ENCODE measurements around the gene CABLES2. TPM values are rescaled to one million over a fixed set of nuclear protein-coding genes. Genes with fewer than 3 reads are reported as not detected.
A peak's percentile ranks its signal among the peaks of the same experiment; 100 is the strongest.

The CABLES2 gene
- polyA plus RNA-seq, 2 of the 4 experiments (the other 2 are of a cell fraction): 3.9 to 7.7 TPM

- ATAC-seq (no peak), DNase-seq (ENCODE audit: low read depth in 1 of 2, low spot score in 1 of 2) (no peak), FAIRE-seq (no peak)
- H3K27ac ChIP-seq: no peak overlapping the region
- POLR2A ChIA-PET: no interaction called here
- 80% methylated on average over 29 of the region's 30 CpGs for WGBS (ENCODE audit: missing lambda C conversion rate)
- CTCF ChIA-PET: interaction anchor here (0.9 to 2.8 kb wide), 7 partner anchors 11 to 162 kb away, joined by 3 to 10 read pairs (median 3); no protein-coding TSS in a partner anchor
- H3K9me3 ChIP-seq: no peaks in the 10 kb centered on the region
- TF ChIP-seq TFCP2L1 (CRISPR knock-in tag; IDR thresholded peaks at IDR 0.05): no peak
- TF ChIP-seq FOSB (CRISPR knock-in tag; IDR thresholded peaks at IDR 0.05): no peak
- no peak for TF ChIP-seq EP300 (IDR thresholded peaks at IDR 0.05)
- no peak for TF ChIP-seq CBX2 (IDR thresholded peaks at IDR 0.05; ENCODE audit: borderline replicate concordance, low read depth)
- TF ChIP-seq RCOR1 (IDR thresholded peaks at IDR 0.05; ENCODE audit: low read depth, low read length): no peak
- TF ChIP-seq FOXS1 (CRISPR knock-in tag; IDR thresholded peaks at IDR 0.05): no peak
- H3K4me1 ChIP-seq: no peaks in the 10 kb centered on the region
- H3K4me2 ChIP-seq: no peak overlapping the region
- H3K4me3 ChIP-seq: no peak overlapping the region
These were observed 48.0 kb upstream of the CABLES2 start for GRCh38 chr20:62454904-62455636.

- ATAC-seq (no peak), FAIRE-seq (no peak), DNase-seq (ENCODE audit: low read depth in 1 of 2, low spot score in 1 of 2) (no peak)
- POLR2A ChIA-PET: no interaction called here
- no peak overlapping the region for H3K27ac ChIP-seq
- no peaks in the 10 kb centered on the region for H3K4me1 ChIP-seq
- no peak overlapping the region for H3K4me2 ChIP-seq
- no peak for TF ChIP-seq SREBF2 (IDR thresholded peaks at IDR 0.05)
- no peak for TF ChIP-seq CEBPB (IDR thresholded peaks at IDR 0.05)
- no peak for TF ChIP-seq PBX3 (IDR thresholded peaks at IDR 0.05)
- no peak for TF ChIP-seq NR3C1 (IDR thresholded peaks at IDR 0.05)
- TF ChIP-seq ESRRA (IDR thresholded peaks at IDR 0.05; ENCODE audit: borderline replicate concordance, low read length): no peak
- no peak for TF ChIP-seq RAD21 (conservative IDR thresholded peaks at IDR 0.05 in 1 of 2, IDR thresholded peaks at IDR 0.05 in 1 of 2)
- no peak for TF ChIP-seq GATA3 (IDR thresholded peaks at IDR 0.05; ENCODE audit: borderline replicate concordance)
- no peak for TF ChIP-seq RNF2 (IDR thresholded peaks at IDR 0.05; ENCODE audit: borderline replicate concordance, low read depth)
- no peak for TF ChIP-seq ZC3H11A (IDR thresholded peaks at IDR 0.05)
- TF ChIP-seq POLR2A (IDR thresholded peaks at IDR 0.05; ENCODE audit: low read length): no peak
- CTCF ChIA-PET: interaction anchor here (0.8 to 2.8 kb wide), 3 partner anchors 12 to 43 kb away, joined by 3 to 10 read pairs (median 5); no protein-coding TSS in a partner anchor
- WGBS (ENCODE audit: missing lambda C conversion rate): 75% methylated on average over 15 of the region's 17 CpGs
- H3K4me3 ChIP-seq: no peak overlapping the region
- H3K9me3 ChIP-seq: no peaks in the 10 kb centered on the region
These were observed 46.2 kb upstream of the CABLES2 start for GRCh38 chr20:62453186-62453808.

GRCh38 chr20:62452475-62453095, 45.5 kb upstream of the CABLES2 start:
- Histone ChIP-seq H3K4me2 (no peak overlapping the region), H3K9me3 (no peaks in the 10 kb centered on the region), H3K4me3 (no peak overlapping the region), H3K4me1 (no peaks in the 10 kb centered on the region), H3K27ac (no peak overlapping the region)
- POLR2A ChIA-PET: no interaction called here
- TF ChIP-seq PBX3 (IDR thresholded peaks at IDR 0.05) (no peak), ZFP36 (IDR thresholded peaks at IDR 0.05; ENCODE audit: borderline replicate concordance, partially characterized antibody) (peak; percentile 78)
- no peak for DNase-seq (ENCODE audit: low read depth in 1 of 2, low spot score in 1 of 2)
- no peak for FAIRE-seq
- CTCF ChIA-PET: interaction anchor here (0.8 to 1.4 kb wide), 2 partner anchors 13 kb away, joined by 3 to 5 read pairs; no protein-coding TSS in a partner anchor
- WGBS (ENCODE audit: missing lambda C conversion rate): 49% methylated on average over 15 of the region's 18 CpGs
- ATAC-seq: no peak; a peak in 1 of 6 replicates
